ENCODE results near the gene STAT4. TPM values are rescaled to one million over a fixed set of nuclear protein-coding genes. Genes with fewer than 3 reads are reported as not detected.
A peak's percentile ranks its signal among the peaks of the same experiment; 100 is the strongest.

The STAT4 gene
- total RNA-seq, 1 experiment from 2014 or later, result 0.44 TPM

- Mint-ChIP-seq H3K27me3 (ENCODE audit: low read depth) (no peaks in the 10 kb centered on the region), H3K9me3 (no peaks in the 10 kb centered on the region), H3K36me3 (no peaks in the 10 kb centered on the region), H3K4me3 (no peak overlapping the region), H3K4me1 (peaks cover 17% of the 10 kb centered on the region), H3K27ac (no peak overlapping the region)
- TF ChIP-seq ZBTB43 (CRISPR knock-in tag; IDR thresholded peaks at IDR 0.05) (no peak), ZNF425 (CRISPR knock-in tag; conservative IDR thresholded peaks at IDR 0.05) (no peak), ZNF423 (CRISPR knock-in tag; IDR thresholded peaks at IDR 0.05) (no peak), FOXK1 (CRISPR knock-in tag; IDR thresholded peaks at IDR 0.05) (no peak), MAX (CRISPR knock-in tag; IDR thresholded peaks at IDR 0.05) (no peak), NR1H2 (CRISPR knock-in tag; IDR thresholded peaks at IDR 0.05) (no peak), STAT6 (CRISPR knock-in tag; conservative IDR thresholded peaks at IDR 0.05; ENCODE audit: low read depth) (no peak), FOXP1 (CRISPR knock-in tag; IDR thresholded peaks at IDR 0.05; ENCODE audit: borderline replicate concordance) (no peak), TEAD4 (CRISPR knock-in tag; IDR thresholded peaks at IDR 0.05) (no peak)
- POLR2A ChIA-PET, result no interaction called here
- no peak for DNase-seq (ENCODE audit: low spot score)
- no peak for ATAC-seq
- CTCF ChIA-PET, result no interaction called here
Observed at GRCh38 chr2:191066919-191067233, 83.9 kb downstream of the STAT4 start.

GRCh38 chr2:191066197-191066918 lies 84.4 kb downstream of the STAT4 start:
- Mint-ChIP-seq H3K27me3 (ENCODE audit: low read depth) (no peaks in the 10 kb centered on the region), H3K4me3 (no peak overlapping the region), H3K4me1 (peaks cover 17% of the 10 kb centered on the region), H3K36me3 (no peaks in the 10 kb centered on the region), H3K27ac (no peak overlapping the region), H3K9me3 (no peaks in the 10 kb centered on the region)
- ATAC-seq, result peak; percentile 60
- POLR2A ChIA-PET, result no interaction called here
- CTCF ChIA-PET, result no interaction called here
- DNase-seq (ENCODE audit: low spot score), result no peak
- TF ChIP-seq EMX1 (CRISPR knock-in tag; IDR thresholded peaks at IDR 0.05) (no peak), AFF4 (CRISPR knock-in tag; IDR thresholded peaks at IDR 0.05; ENCODE audit: borderline replicate concordance) (no peak), MLX (CRISPR knock-in tag; IDR thresholded peaks at IDR 0.05) (no peak), ZNF423 (CRISPR knock-in tag; IDR thresholded peaks at IDR 0.05) (no peak), ZNF671 (CRISPR knock-in tag; IDR thresholded peaks at IDR 0.05) (no peak), HMGXB4 (CRISPR knock-in tag; IDR thresholded peaks at IDR 0.05) (no peak), ATF2 (CRISPR knock-in tag; IDR thresholded peaks at IDR 0.05; ENCODE audit: borderline replicate concordance, low read depth) (no peak), TEAD4 (CRISPR knock-in tag; IDR thresholded peaks at IDR 0.05) (no peak), FOXP4 (CRISPR knock-in tag; IDR thresholded peaks at IDR 0.05) (no peak), PRRX2 (CRISPR knock-in tag; IDR thresholded peaks at IDR 0.05) (no peak), RORB (CRISPR knock-in tag; IDR thresholded peaks at IDR 0.05) (no peak)
